ENCODE measurements around the gene RASA2.
"Not testable (repeated sequence)": the region's sequence is repeated elsewhere in the genome, so short reads cannot be mapped to it uniquely, and the experiment has no call there.

The RASA2 gene

DNA sequence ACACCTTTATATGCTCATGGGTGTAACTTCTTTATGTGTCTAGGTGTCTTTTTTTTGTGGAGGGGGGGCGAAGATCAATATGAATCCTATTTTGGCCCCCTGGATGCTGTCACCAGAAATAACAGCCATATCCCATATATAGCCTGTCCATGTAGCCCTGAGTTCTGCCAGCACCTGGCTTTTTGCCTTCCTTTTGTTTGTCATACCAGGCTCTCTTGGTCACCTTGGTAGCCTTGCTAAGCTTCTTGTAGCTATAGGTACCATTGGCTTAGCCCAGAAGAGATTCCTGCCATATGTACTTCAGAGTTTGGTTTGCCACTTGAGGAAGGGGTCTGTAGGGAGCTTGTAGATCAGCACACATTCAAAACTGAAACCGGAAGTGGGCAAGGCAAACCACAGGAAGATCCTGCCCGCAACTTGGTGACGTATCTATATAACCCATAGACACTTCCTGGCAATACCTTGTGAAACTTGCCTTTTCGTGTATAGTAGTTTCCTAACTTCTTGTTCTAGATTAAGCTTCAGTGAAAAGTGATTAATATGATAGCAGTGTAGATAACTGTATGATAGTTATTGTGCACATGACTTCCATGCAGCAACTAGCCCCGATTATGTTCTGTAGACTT is 11.9 kb downstream of the RASA2 start:
- peak; percentile 41 for DNase-seq (ENCODE audit: low spot score)

GRCh38 chr3:141499284-141499683 is 12.5 kb downstream of the RASA2 start:
- no peak for DNase-seq (ENCODE audit: low spot score)

- no peak for DNase-seq (ENCODE audit: low spot score)
These were observed 13.1 kb downstream of the RASA2 start for GRCh38 chr3:141499965-141500364.

- DNase-seq (ENCODE audit: low spot score), result no peak
These were observed 13.6 kb downstream of the RASA2 start for GRCh38 chr3:141500397-141500796.

- DNase-seq (ENCODE audit: low spot score), result no peak
These were observed 18.3 kb downstream of the RASA2 start for GRCh38 chr3:141505166-141505565.

DNA sequence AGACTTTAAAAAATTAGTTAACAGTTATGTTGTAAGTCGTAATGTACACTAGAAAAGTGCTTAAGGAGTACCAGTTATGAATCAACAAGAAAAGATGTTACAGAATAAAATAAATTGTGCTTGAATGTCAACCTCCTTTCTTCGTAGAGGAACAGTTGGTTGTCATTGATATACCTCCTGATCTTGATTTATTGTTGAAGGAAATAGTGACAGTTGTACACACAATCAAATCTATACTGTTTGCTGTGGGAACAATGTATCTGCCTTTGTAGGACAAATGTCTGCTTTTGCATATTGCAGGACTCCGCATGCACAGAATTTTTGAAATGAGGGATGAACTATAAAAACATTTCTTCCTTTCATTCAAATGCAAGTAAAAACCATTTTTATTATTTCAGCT is 19.2 kb downstream of the RASA2 start:
- DNase-seq (ENCODE audit: low spot score), result no peak

GRCh38 chr3:141507392-141508066 is 20.7 kb downstream of the RASA2 start:
- DNase-seq (ENCODE audit: low spot score), result no peak

DNA sequence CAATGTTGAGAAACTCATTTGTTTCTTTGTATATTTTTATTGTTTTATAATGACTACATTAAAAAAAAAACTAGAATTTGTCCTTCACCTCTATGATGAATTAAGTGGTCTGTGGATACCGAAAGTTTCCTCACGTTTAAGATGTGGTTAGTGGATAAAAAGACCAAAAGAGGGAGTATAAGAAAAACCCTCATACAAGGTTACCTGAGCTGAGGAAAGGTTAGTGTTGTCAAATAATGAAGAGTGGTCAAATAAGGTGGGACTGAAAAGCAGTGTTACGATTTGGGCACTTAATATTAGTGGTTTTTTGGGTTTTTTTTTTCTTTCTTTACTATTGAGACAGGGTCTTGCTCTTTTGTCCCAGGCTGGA is 21.2 kb downstream of the RASA2 start:
- DNase-seq (ENCODE audit: low spot score), result no peak

- no peak for DNase-seq (ENCODE audit: low spot score)
These were observed 24.5 kb downstream of the RASA2 start for GRCh38 chr3:141511361-141511760.

GRCh38 chr3:141514382-141514781 is 27.6 kb downstream of the RASA2 start:
- DNase-seq (ENCODE audit: low spot score), result no peak

GRCh38 chr3:141519587-141519986 is 32.8 kb downstream of the RASA2 start:
- no peak for DNase-seq (ENCODE audit: low spot score)

DNA sequence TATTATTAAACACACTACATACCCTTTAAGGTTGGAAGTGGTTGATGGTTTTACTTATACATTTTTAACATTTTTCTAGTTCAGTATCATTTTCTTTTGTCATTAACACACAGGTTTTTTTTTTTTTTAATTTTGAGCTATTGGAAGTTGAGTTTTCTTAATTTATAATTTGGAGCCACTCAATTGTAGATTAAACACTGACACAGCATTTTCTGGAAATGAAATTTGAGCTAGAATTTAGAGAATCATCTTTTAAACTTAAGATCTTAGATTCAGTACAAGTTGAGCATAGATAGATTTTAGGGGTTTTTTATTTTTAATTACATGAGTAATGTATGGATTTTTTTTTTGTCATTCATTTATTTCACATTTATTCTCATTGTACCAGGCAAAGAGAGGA is 35.0 kb downstream of the RASA2 start:
- no peak for DNase-seq (ENCODE audit: low spot score)

- no peak for DNase-seq (ENCODE audit: low spot score)
These were observed 37.0 kb downstream of the RASA2 start for GRCh38 chr3:141523615-141524375.

- no peak for DNase-seq (ENCODE audit: low spot score)
These were observed 38.2 kb downstream of the RASA2 start for GRCh38 chr3:141524988-141525387.

- DNase-seq (ENCODE audit: low spot score), result no peak
These were observed 39.0 kb downstream of the RASA2 start for GRCh38 chr3:141525814-141526213.

- DNase-seq (ENCODE audit: low spot score), result no peak
These were observed 39.9 kb downstream of the RASA2 start for GRCh38 chr3:141526709-141527108.

DNA sequence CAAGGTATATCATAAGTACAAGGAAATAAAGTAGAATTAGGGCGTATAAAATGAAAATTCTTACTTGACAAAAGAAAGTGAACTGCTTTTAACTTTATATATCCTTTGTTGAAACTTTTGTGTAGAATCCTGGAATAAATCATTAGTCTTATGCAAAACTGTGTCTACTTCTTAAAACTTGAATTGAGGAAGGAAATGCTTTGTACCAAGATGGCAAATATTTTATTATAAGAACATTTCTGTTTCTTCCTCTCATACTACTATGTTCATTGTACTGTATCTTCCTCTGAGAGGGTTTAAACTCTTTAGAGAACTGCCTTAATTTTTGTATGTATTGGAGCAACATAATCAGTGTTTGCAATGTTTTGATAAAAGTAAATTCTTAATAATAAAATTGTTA is 42.0 kb downstream of the RASA2 start:
- no peak for DNase-seq (ENCODE audit: low spot score)

- DNase-seq (ENCODE audit: low spot score), result no peak
These were observed 42.4 kb downstream of the RASA2 start for GRCh38 chr3:141529256-141529655.

GRCh38 chr3:141529717-141530414 is 43.0 kb downstream of the RASA2 start:
- no peak for DNase-seq (ENCODE audit: low spot score)

- no peak for DNase-seq (ENCODE audit: low spot score)
These were observed 43.6 kb downstream of the RASA2 start for GRCh38 chr3:141530415-141530768.

- DNase-seq (ENCODE audit: low spot score), result no peak
These were observed 45.8 kb downstream of the RASA2 start for GRCh38 chr3:141532609-141533008.

DNA sequence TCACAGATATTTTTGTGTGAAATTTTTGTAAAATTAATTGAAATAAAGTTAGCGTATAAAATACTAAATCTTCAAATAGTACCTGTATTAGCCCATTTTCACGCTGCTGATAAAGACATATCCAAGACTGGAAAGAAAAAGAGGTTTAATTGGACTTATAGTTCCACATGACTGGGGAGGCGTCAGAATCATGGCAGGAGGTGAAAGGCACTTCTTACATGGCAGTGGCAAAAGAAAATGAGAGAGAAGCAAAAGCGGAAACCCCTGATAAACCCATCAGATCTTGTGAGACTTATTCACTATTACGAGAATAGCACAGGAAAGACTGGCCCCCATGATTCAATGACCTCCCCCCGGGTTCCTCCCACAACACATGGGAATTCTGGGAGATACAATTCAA is 49.2 kb downstream of the RASA2 start:
- not testable (repeated sequence) for DNase-seq (ENCODE audit: low spot score)

DNA sequence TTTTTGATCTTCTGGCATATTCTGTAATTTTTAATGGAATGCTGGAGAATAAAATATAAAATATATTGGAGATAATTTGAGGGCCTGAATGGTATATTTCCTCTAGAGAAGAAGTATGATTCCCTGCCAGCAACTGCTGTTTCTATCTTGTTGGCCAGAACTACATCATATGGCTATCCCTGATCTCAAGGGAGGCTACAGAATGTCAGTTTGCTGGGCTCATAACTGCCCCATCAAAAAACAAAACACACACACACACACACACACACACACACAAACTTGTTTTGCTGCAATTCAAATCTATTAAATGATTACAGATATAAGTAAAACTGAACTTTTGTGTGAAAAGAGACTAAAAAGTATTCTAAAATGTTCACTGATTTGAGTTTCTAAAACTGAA is 51.0 kb downstream of the RASA2 start:
- no peak for DNase-seq (ENCODE audit: low spot score)

Measured in Ammon's horn (tissue), 1 donor.